Neural progenitor cell (in vitro differentiated cells): ENCODE results near the gene TNNI3. TPM values are rescaled to one million over a fixed set of nuclear protein-coding genes. Genes with fewer than 3 reads are reported as not detected.
"Not testable (repeated sequence)": the region's sequence is repeated elsewhere in the genome, so short reads cannot be mapped to it uniquely, and the experiment has no call there.

Experiments
- DNase-seq: peaks from one replicate; pipeline ENCODE4 v3.0.0-alpha.2; 2016; ENCODE audit warnings: low spot score
- H2AFZ ChIP-seq: fragments of 200-600 bp; sonication (generic); replicated peaks from 2 replicates; pipeline ENCODE4 v1.6.1; 2016; ENCODE audit warnings: antibody characterized with exemption
- H3F3A ChIP-seq: fragments of 200-600 bp; sonication (generic); 2 replicates; pipeline ENCODE4 v1.6.1; 2016; ENCODE audit warnings: antibody characterized with exemption, low read depth
- H3K27ac ChIP-seq: fragments of 200-600 bp; sonication (generic); 2 replicates; pipeline ENCODE4 v1.5.1; 2016; ENCODE audit warnings: mild to moderate bottlenecking
- H3K27me3 ChIP-seq: fragments of 200-600 bp; sonication (generic); 2 replicates; pipeline ENCODE4 v1.6.1; 2016; ENCODE audit warnings: mild to moderate bottlenecking, moderate library complexity
- H3K36me3 ChIP-seq: fragments of 200-600 bp; sonication (generic); 2 replicates; pipeline ENCODE4 v1.5.1; 2016
- H3K4me1 ChIP-seq: fragments of 200-600 bp; sonication (generic); 2 replicates; pipeline ENCODE4 v1.6.1; 2016; ENCODE audit warnings: mixed run types
- H3K4me2 ChIP-seq: fragments of 200-600 bp; sonication (generic); 2 replicates; pipeline ENCODE4 v1.6.1; 2016
- H3K4me3 ChIP-seq: fragments of 200-600 bp; sonication (generic); 2 replicates; pipeline ENCODE4 v1.5.1; 2016
- H3K79me2 ChIP-seq: fragments of 200-600 bp; sonication (generic); 2 replicates; pipeline ENCODE4 v1.6.1; 2016; ENCODE audit warnings: low read depth
- H3K9ac ChIP-seq: fragments of 200-600 bp; sonication (generic); 2 replicates; pipeline ENCODE4 v1.6.1; 2016
- H3K9me3 ChIP-seq: fragments of 200-600 bp; sonication (generic); 2 replicates; pipeline ENCODE4 v1.5.1; 2016; ENCODE audit warnings: low read depth
- H4K20me1 ChIP-seq: fragments of 200-600 bp; sonication (generic); 2 replicates; pipeline ENCODE4 v1.6.1; 2016; ENCODE audit warnings: low read depth
- H3K27ac Mint-ChIP-seq: 3 replicates; pipeline ENCODE4 v1.8.0; 2021; ENCODE audit warnings: mixed read lengths
- H3K27me3 Mint-ChIP-seq: 2 replicates; pipeline ENCODE4 v1.8.0; 2022; ENCODE audit warnings: low read depth, mild to moderate bottlenecking, inconsistent platforms, moderate library complexity, mixed read lengths; ENCODE audit not compliant: insufficient read depth
- H3K36me3 Mint-ChIP-seq: 3 replicates; pipeline ENCODE4 v1.8.0; 2021; ENCODE audit warnings: mixed read lengths
- H3K4me1 Mint-ChIP-seq: 3 replicates; pipeline ENCODE4 v1.8.0; 2021; ENCODE audit warnings: mixed read lengths
- H3K4me3 Mint-ChIP-seq: 3 replicates; pipeline ENCODE4 v1.8.0; 2021; ENCODE audit warnings: mild to moderate bottlenecking, moderate library complexity, mixed read lengths
- H3K9me3 Mint-ChIP-seq: 3 replicates; pipeline ENCODE4 v1.8.0; 2020; ENCODE audit warnings: mixed read lengths
- CTCF ChIP-seq: fragments of 200-600 bp; sonication (generic); IDR thresholded peaks from 2 replicates; pipeline ENCODE4 v1.5.1; 2017; ENCODE audit warnings: antibody characterized with exemption, mild to moderate bottlenecking
- EZH2 ChIP-seq: fragments of 200-600 bp; sonication (generic); IDR thresholded peaks from 2 replicates; pipeline ENCODE4 v1.6.1; 2017; ENCODE audit warnings: antibody characterized with exemption, mild to moderate bottlenecking, moderate library complexity
- EZH2phosphoT487 ChIP-seq: fragments of 200-600 bp; sonication (generic); IDR thresholded peaks from 2 replicates; pipeline ENCODE4 v1.6.1; 2017; ENCODE audit warnings: antibody characterized with exemption
- total RNA-seq: library from RNA; depleted of rRNA; stranded (reverse); fragments of >200 nt; gene quantifications from 2 replicates; pipeline ENCODE4 v1.2.3, GENCODE V29; 2015; ENCODE audit warnings: low replicate concordance

TNNI3 gene
- total RNA-seq, result 22.2 and 41.0 TPM in 2 replicates

DNA sequence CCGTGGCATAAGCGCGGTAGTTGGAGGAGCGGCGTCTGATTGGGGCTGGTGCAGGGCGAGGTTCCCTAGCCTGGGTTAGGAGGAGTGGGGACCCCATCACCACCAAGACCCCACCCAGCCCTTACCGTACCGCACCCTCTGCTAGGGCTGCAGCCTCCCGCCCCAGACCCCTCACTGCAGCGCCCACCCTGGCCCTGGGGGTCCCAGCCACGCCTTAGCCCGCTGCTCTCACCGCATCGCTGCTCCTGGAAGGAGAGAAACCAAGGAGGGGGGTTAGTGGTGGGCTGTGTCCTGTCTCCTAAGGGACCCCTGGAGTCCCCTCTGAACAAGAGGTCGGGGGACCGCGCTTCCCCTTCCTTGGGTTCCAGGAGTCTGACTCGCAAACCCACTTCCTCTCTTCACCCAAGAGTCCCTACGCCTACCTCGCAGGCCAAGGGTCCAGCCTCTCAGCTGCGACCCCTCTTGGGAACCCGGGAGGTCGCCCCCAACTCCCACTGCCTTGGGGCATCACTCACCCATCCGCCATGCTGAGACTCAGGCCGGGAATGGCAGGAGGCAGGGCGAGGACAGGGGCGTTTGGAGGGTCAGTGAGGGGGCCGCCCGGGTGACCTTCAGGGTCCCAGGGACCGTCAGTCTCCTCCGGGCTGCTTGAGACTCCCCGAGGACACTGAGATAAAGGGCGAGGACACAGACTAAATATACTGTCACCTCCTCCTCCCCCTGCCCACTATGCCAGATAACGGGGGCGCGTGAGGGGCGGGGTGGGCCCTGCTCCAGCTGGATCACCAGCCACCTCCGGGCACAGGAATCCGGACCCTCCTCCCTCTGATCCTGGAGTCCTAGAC, at the start of gene TNNI3:
TSS of gene TNNI3 (minus strand) at position 669 of the 845 bp plus-strand sequence. CDS start at position 526, 143 bp downstream.
- Histone ChIP-seq H3F3A (peaks cover 20% of the 10 kb centered on the region), H3K9me3 (no peaks in the 10 kb centered on the region), H3K36me3 (no peaks in the 10 kb centered on the region), H3K27me3 (peaks cover 35% of the 10 kb centered on the region), H3K27ac (no peak within 1 kb of the TSS), H3K79me2 (no peaks in the 10 kb centered on the region), H3K9ac (no peak within 1 kb of the TSS), H2AFZ (peak within 1 kb of the TSS; percentile 86), H3K4me1 (peaks cover 6% of the 10 kb centered on the region), H3K4me3 (peak within 1 kb of the TSS; percentile 63), H4K20me1 (no peaks in the 10 kb centered on the region), H3K4me2 (peak within 1 kb of the TSS; percentile 84)
- Mint-ChIP-seq H3K4me1 (peaks cover 16% of the 10 kb centered on the region), H3K9me3 (no peaks in the 10 kb centered on the region), H3K36me3 (peaks cover 2% of the 10 kb centered on the region), H3K27ac (no peak within 1 kb of the TSS), H3K4me3 (peak within 1 kb of the TSS; percentile 84), H3K27me3 (peaks cover 14% of the 10 kb centered on the region)
- no peak for TF ChIP-seq CTCF
- TF ChIP-seq EZH2phosphoT487, result no peak
- TF ChIP-seq EZH2, result no peak
- DNase-seq, result no peak

GRCh38 chr19:55206664-55207500, 49.4 kb upstream of the TNNI3 start:
- H3K36me3 Mint-ChIP-seq, result no peaks in the 10 kb centered on the region
- peak; percentile 77 for DNase-seq
- no peaks in the 10 kb centered on the region for H4K20me1 ChIP-seq
- no peaks in the 10 kb centered on the region for H3K36me3 ChIP-seq
- no peaks in the 10 kb centered on the region for H3K9me3 Mint-ChIP-seq
- peak overlapping the region; percentile 90 for H3K27ac Mint-ChIP-seq
- H3K9me3 ChIP-seq, result no peaks in the 10 kb centered on the region
- peaks cover 4% of the 10 kb centered on the region for H3K27me3 Mint-ChIP-seq
- peaks cover 19% of the 10 kb centered on the region for H3K4me1 Mint-ChIP-seq
- H3K27me3 ChIP-seq, result no peaks in the 10 kb centered on the region
- no peak overlapping the region for H3K27ac ChIP-seq
- no peak overlapping the region for H3K4me3 ChIP-seq
- H3F3A ChIP-seq, result no peaks in the 10 kb centered on the region
- H3K4me3 Mint-ChIP-seq, result peak overlapping the region; percentile 78
- no peaks in the 10 kb centered on the region for H3K79me2 ChIP-seq
- peaks cover 3% of the 10 kb centered on the region for H3K4me1 ChIP-seq
- TF ChIP-seq EZH2phosphoT487 (no peak), CTCF (no peak), EZH2 (no peak)
- H3K9ac ChIP-seq, result no peak overlapping the region
- no peak overlapping the region for H2AFZ ChIP-seq
- H3K4me2 ChIP-seq, result no peak overlapping the region

DNA sequence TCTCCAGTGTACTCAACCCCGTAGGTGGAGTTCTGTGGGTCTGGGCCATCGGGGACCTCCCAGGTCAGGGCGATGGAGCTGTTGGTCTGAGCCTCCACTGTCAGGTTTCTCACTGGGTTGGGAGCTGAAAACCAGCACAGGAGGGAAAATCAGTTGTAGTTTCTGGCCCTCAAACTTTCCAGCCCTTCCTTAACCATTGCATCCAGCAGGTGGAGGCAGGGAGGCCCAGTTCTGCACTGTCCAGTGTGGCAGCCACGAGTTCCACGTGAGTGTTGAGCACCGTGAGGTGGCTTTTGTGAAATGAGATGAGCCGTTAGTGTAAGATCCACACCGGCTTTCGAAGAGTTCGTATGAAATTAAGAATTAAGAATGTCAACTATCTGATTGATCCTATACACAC, 44.7 kb upstream of the TNNI3 start:
- H3K27me3 Mint-ChIP-seq, result peaks cover 13% of the 10 kb centered on the region
- H3F3A ChIP-seq, H3K4me2 ChIP-seq, H3K9me3 Mint-ChIP-seq, H3K36me3 ChIP-seq, H3K27ac Mint-ChIP-seq, H3K4me1 ChIP-seq, DNase-seq, H4K20me1 ChIP-seq, H3K4me3 Mint-ChIP-seq, H3K9ac ChIP-seq, H3K79me2 ChIP-seq, H3K9me3 ChIP-seq, H3K27ac ChIP-seq, H3K36me3 Mint-ChIP-seq, H3K4me3 ChIP-seq, H2AFZ ChIP-seq, H3K4me1 Mint-ChIP-seq: not testable (repeated sequence)
- peak; percentile 35 for TF ChIP-seq CTCF
- peaks cover 11% of the 10 kb centered on the region for H3K27me3 ChIP-seq
